ENCODE measurements around the gene CHST11. TPM values are rescaled to one million over a fixed set of nuclear protein-coding genes. Genes with fewer than 3 reads are reported as not detected.
A peak's percentile ranks its signal among the peaks of the same experiment; 100 is the strongest.

Gene CHST11
- total RNA-seq, 1 experiment from 2014 or later: 1.1 TPM

DNA sequence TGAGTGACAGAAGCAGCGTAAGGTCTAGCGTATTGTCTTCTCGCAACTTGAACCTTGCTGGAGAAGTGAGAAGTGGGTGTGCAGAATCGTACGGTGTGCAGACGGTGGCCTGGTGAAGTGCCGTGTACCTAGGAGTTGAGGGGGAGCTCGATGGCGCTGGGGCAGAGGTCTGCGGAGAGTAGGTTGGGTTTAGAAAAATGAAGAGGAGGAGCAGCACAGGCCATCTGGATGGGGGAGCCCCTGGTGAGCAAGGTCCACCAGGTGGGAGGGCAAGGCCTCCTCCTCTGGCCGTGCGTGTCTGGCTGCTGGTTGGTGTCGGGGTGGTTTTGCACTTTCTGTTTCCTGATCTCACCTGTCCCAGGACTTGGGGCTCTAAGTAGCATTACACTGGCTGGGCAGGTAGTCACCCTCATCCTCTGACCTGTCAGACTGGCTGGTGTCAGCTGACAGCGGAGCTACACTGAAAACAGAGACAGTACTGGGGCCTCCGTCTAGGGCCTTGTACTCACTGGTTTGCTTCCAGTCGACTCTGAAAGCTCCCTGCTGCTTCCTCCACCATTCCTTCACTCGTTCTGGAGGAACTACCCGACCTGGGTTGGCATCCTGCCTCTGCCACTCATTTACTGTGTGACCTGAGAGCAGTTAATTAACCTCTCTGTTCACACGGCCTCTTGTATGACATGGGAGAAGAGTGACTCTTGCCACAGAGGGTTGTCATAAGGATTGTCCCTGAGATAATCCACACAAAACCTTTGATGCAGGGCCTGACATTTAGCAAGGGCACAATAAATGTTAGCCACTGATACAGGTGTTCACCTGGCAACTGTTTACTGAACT lies 273.1 kb downstream of the CHST11 start:
- ChIA-PET POLR2A (ENCODE audit: low non-redundant PET) (no interaction called here), CTCF (no interaction called here)
- H3K4me3 ChIP-seq (ENCODE audit: low read depth, low read length, poor library complexity, severe bottlenecking): no peak overlapping the region
- no peak for TF ChIP-seq EZH2 (IDR thresholded peaks at IDR 0.05; ENCODE audit: borderline replicate concordance, low read depth, low read length, poor library complexity, severe bottlenecking)
- TF ChIP-seq, protein P1, sequence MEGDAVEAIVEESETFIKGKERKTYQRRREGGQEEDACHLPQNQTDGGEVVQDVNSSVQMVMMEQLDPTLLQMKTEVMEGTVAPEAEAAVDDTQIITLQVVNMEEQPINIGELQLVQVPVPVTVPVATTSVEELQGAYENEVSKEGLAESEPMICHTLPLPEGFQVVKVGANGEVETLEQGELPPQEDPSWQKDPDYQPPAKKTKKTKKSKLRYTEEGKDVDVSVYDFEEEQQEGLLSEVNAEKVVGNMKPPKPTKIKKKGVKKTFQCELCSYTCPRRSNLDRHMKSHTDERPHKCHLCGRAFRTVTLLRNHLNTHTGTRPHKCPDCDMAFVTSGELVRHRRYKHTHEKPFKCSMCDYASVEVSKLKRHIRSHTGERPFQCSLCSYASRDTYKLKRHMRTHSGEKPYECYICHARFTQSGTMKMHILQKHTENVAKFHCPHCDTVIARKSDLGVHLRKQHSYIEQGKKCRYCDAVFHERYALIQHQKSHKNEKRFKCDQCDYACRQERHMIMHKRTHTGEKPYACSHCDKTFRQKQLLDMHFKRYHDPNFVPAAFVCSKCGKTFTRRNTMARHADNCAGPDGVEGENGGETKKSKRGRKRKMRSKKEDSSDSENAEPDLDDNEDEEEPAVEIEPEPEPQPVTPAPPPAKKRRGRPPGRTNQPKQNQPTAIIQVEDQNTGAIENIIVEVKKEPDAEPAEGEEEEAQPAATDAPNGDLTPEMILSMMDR (conservative IDR thresholded peaks at IDR 0.05; ENCODE audit: low read depth, low read length): no peak
- H3K27me3 ChIP-seq (replicated peaks; ENCODE audit: insufficient read depth, low read depth, low read length, poor library complexity): no peaks in the 10 kb centered on the region
- intact Hi-C loops (cut with micrococcal nuclease; ENCODE audit: unreplicated experiment): no loop called here
- H3K36me3 ChIP-seq (ENCODE audit: insufficient read depth, low read length, poor library complexity, severe bottlenecking): no peaks in the 10 kb centered on the region
- DNase-seq (ENCODE audit: low spot score): no peak
- no peaks in the 10 kb centered on the region for H3K9me3 ChIP-seq (ENCODE audit: low read depth, low read length, poor library complexity, severe bottlenecking)
- no peak overlapping the region for H3K27ac ChIP-seq (ENCODE audit: low read depth, low read length, poor library complexity, severe bottlenecking)
- no TSS peak for BruUV-seq (replicated peaks)
- H3K4me1 ChIP-seq (ENCODE audit: insufficient read depth, low read length, poor library complexity, severe bottlenecking): no peaks in the 10 kb centered on the region

- ChIA-PET POLR2A (ENCODE audit: low non-redundant PET) (no interaction called here), CTCF (no interaction called here)
- DNase-seq (ENCODE audit: low spot score): no peak
- Histone ChIP-seq H3K4me3 (ENCODE audit: low read depth, low read length, poor library complexity, severe bottlenecking) (no peak overlapping the region), H3K27ac (ENCODE audit: low read depth, low read length, poor library complexity, severe bottlenecking) (no peak overlapping the region), H3K9me3 (ENCODE audit: low read depth, low read length, poor library complexity, severe bottlenecking) (no peaks in the 10 kb centered on the region), H3K27me3 (replicated peaks; ENCODE audit: insufficient read depth, low read depth, low read length, poor library complexity) (no peaks in the 10 kb centered on the region), H3K4me1 (ENCODE audit: insufficient read depth, low read length, poor library complexity, severe bottlenecking) (no peaks in the 10 kb centered on the region), H3K36me3 (ENCODE audit: insufficient read depth, low read length, poor library complexity, severe bottlenecking) (no peaks in the 10 kb centered on the region)
- intact Hi-C loops (cut with micrococcal nuclease; ENCODE audit: unreplicated experiment): no loop called here
- no TSS peak for BruUV-seq (replicated peaks)
- TF ChIP-seq EZH2 (IDR thresholded peaks at IDR 0.05; ENCODE audit: borderline replicate concordance, low read depth, low read length, poor library complexity, severe bottlenecking): no peak
- TF ChIP-seq, protein P1 (conservative IDR thresholded peaks at IDR 0.05; ENCODE audit: low read depth, low read length): no peak
Measured at GRCh38 chr12:104730763-104731162, 274.0 kb downstream of the CHST11 start.

GRCh38 chr12:104733717-104734175 lies 277.0 kb downstream of the CHST11 start:
- no TSS peak for BruUV-seq (replicated peaks)
- Histone ChIP-seq H3K9me3 (ENCODE audit: low read depth, low read length, poor library complexity, severe bottlenecking) (no peaks in the 10 kb centered on the region), H3K4me3 (ENCODE audit: low read depth, low read length, poor library complexity, severe bottlenecking) (no peak overlapping the region), H3K27ac (ENCODE audit: low read depth, low read length, poor library complexity, severe bottlenecking) (no peak overlapping the region), H3K36me3 (ENCODE audit: insufficient read depth, low read length, poor library complexity, severe bottlenecking) (no peaks in the 10 kb centered on the region), H3K27me3 (replicated peaks; ENCODE audit: insufficient read depth, low read depth, low read length, poor library complexity) (no peaks in the 10 kb centered on the region), H3K4me1 (ENCODE audit: insufficient read depth, low read length, poor library complexity, severe bottlenecking) (no peaks in the 10 kb centered on the region)
- DNase-seq (ENCODE audit: low spot score): peak; percentile 31
- intact Hi-C loops (cut with micrococcal nuclease; ENCODE audit: unreplicated experiment): no loop called here
- TF ChIP-seq EZH2 (IDR thresholded peaks at IDR 0.05; ENCODE audit: borderline replicate concordance, low read depth, low read length, poor library complexity, severe bottlenecking): no peak
- TF ChIP-seq, protein P1 (conservative IDR thresholded peaks at IDR 0.05; ENCODE audit: low read depth, low read length): 0 out of 2 replicates have a peak, but pooled peaks have one; percentile 26
- ChIA-PET CTCF (no interaction called here), POLR2A (ENCODE audit: low non-redundant PET) (no interaction called here)

Data from A673 (cell line).